Measurements from ENCODE around the gene TNFSF11. TPM values are rescaled to one million over a fixed set of nuclear protein-coding genes. Genes with fewer than 3 reads are reported as not detected.

Gene TNFSF11
- total RNA-seq, 2 experiments from 2014 or later: 3.7 to 4.5 TPM

GRCh38 chr13:42651936-42652641 lies 78.1 kb downstream of the TNFSF11 start:
- intact Hi-C loops (cut with micrococcal nuclease): no loop called here
- no peak overlapping the region for H3K4me3 Mint-ChIP-seq

GRCh38 chr13:42652642-42653415 lies 78.9 kb downstream of the TNFSF11 start:
- H3K27me3 Mint-ChIP-seq: peaks cover 42% of the 10 kb centered on the region

More at GRCh38 chr13:42651936-42652641, 78.1 kb downstream of the TNFSF11 start:
- Mint-ChIP-seq H3K4me1 (ENCODE audit: low read depth) (no peaks in the 10 kb centered on the region), H3K27me3 (peaks cover 37% of the 10 kb centered on the region), H3K9me3 (no peaks in the 10 kb centered on the region), H3K36me3 (no peaks in the 10 kb centered on the region), H3K27ac (no peak overlapping the region)
- no peak for DNase-seq
- ChIA-PET POLR2A (no interaction called here), CTCF (no interaction called here)

GRCh38 chr13:42653679-42654078 lies 79.7 kb downstream of the TNFSF11 start:
- intact Hi-C loops (cut with micrococcal nuclease): no loop called here
- ChIA-PET CTCF (no interaction called here), POLR2A (no interaction called here)
- no peaks in the 10 kb centered on the region for H3K36me3 Mint-ChIP-seq
- H3K4me1 Mint-ChIP-seq (ENCODE audit: low read depth): no peaks in the 10 kb centered on the region
- no peak overlapping the region for H3K27ac Mint-ChIP-seq
- DNase-seq: no peak
- H3K27me3 Mint-ChIP-seq: peaks cover 49% of the 10 kb centered on the region
- H3K9me3 Mint-ChIP-seq: no peaks in the 10 kb centered on the region
- H3K4me3 Mint-ChIP-seq: no peak overlapping the region

More at GRCh38 chr13:42652642-42653415, 78.9 kb downstream of the TNFSF11 start:
- DNase-seq: no peak
- intact Hi-C loops (cut with micrococcal nuclease): no loop called here
- no peaks in the 10 kb centered on the region for H3K4me1 Mint-ChIP-seq (ENCODE audit: low read depth)
- H3K4me3 Mint-ChIP-seq: no peak overlapping the region
- CTCF ChIA-PET: no interaction called here
- no peak overlapping the region for H3K27ac Mint-ChIP-seq
- POLR2A ChIA-PET: no interaction called here
- H3K36me3 Mint-ChIP-seq: no peaks in the 10 kb centered on the region
- H3K9me3 Mint-ChIP-seq: no peaks in the 10 kb centered on the region

- DNase-seq: no peak
- intact Hi-C loops (cut with micrococcal nuclease): no loop called here
- ChIA-PET CTCF (no interaction called here), POLR2A (no interaction called here)
- Mint-ChIP-seq H3K9me3 (no peaks in the 10 kb centered on the region), H3K4me3 (no peak overlapping the region), H3K4me1 (ENCODE audit: low read depth) (no peaks in the 10 kb centered on the region), H3K27me3 (peaks cover 49% of the 10 kb centered on the region), H3K27ac (no peak overlapping the region), H3K36me3 (no peaks in the 10 kb centered on the region)
Measured at GRCh38 chr13:42654212-42654611, 80.3 kb downstream of the TNFSF11 start.

- Mint-ChIP-seq H3K4me3 (no peak overlapping the region), H3K4me1 (ENCODE audit: low read depth) (no peaks in the 10 kb centered on the region), H3K36me3 (no peaks in the 10 kb centered on the region), H3K27ac (no peak overlapping the region), H3K27me3 (peaks cover 49% of the 10 kb centered on the region), H3K9me3 (no peaks in the 10 kb centered on the region)
- ChIA-PET CTCF (no interaction called here), POLR2A (no interaction called here)
- intact Hi-C loops (cut with micrococcal nuclease): no loop called here
- DNase-seq: no peak
Measured at GRCh38 chr13:42654722-42655121, 80.8 kb downstream of the TNFSF11 start.

GRCh38 chr13:42656161-42656560 lies 82.2 kb downstream of the TNFSF11 start:
- CTCF ChIA-PET: interaction anchor here (0.6 kb wide), 1 partner anchor 34 kb away, joined by 3 read pairs; no protein-coding TSS in a partner anchor
- intact Hi-C loops (cut with micrococcal nuclease): no loop called here

GRCh38 chr13:42656958-42657357 lies 83.0 kb downstream of the TNFSF11 start:
- H3K27me3 Mint-ChIP-seq: peaks cover 46% of the 10 kb centered on the region

More at GRCh38 chr13:42656161-42656560, 82.2 kb downstream of the TNFSF11 start:
- Mint-ChIP-seq H3K4me3 (no peak overlapping the region), H3K36me3 (no peaks in the 10 kb centered on the region), H3K27me3 (peaks cover 45% of the 10 kb centered on the region), H3K4me1 (ENCODE audit: low read depth) (no peaks in the 10 kb centered on the region), H3K9me3 (no peaks in the 10 kb centered on the region), H3K27ac (no peak overlapping the region)
- POLR2A ChIA-PET: no interaction called here
- no peak for DNase-seq

More at GRCh38 chr13:42656958-42657357, 83.0 kb downstream of the TNFSF11 start:
- H3K9me3 Mint-ChIP-seq: no peaks in the 10 kb centered on the region
- no peaks in the 10 kb centered on the region for H3K36me3 Mint-ChIP-seq
- ChIA-PET CTCF (no interaction called here), POLR2A (no interaction called here)
- intact Hi-C loops (cut with micrococcal nuclease): no loop called here
- H3K4me3 Mint-ChIP-seq: no peak overlapping the region
- DNase-seq: no peak
- H3K27ac Mint-ChIP-seq: no peak overlapping the region
- H3K4me1 Mint-ChIP-seq (ENCODE audit: low read depth): no peaks in the 10 kb centered on the region

Other genes starting within 250 kb of the TNFSF11 start
- gene FAM216B, start 207.4 kb downstream of the TNFSF11 start, total RNA-seq: not detected

All from activated CD4-positive, alpha-beta memory T cell treated with anti-CD3 and anti-CD28 coated beads for 36 hours (primary cell).